ENCODE results near the gene CSMD2. TPM values are rescaled to one million over a fixed set of nuclear protein-coding genes. Genes with fewer than 3 reads are reported as not detected.

CSMD2 gene
- total and polyA plus RNA-seq, 2 donors from 2014 or later = 0.47 TPM; not detected in 1

DNA sequence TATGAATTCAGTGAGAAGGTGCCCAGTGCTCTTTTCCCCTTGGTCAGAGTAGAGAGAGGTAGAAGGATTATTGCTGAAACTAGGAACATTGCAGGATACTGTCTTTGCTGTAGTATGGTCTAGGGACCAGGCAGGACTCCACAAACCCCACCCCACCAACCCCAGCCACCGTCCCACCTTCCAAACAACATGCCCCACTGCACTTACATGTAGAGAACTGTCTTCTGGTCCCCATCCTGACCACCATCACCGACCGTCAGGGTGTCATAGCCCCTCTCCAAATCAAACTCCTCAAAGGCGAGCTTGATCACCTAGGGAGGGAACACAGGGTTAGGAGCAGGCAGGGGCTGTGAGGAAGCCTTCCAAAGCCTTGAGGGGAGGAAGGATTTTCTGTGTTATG, 372.8 kb downstream of the CSMD2 start:
- H3K9ac ChIP-seq (ENCODE audit: low read length in 3 of 3) = no peak overlapping the region
- intact Hi-C loops (cut with DNase I) = no loop called here
- no peak for TF ChIP-seq CTCF (IDR thresholded peaks at IDR 0.05; ENCODE audit: borderline replicate concordance, extremely low read depth, insufficient read depth)
- DNase-seq = no peak
- FAIRE-seq = no peak
- no peaks in the 10 kb centered on the region for H3K36me3 ChIP-seq (ENCODE audit: control insufficient read depth in 2 of 3, insufficient read depth in 3 of 3, low read length in 3 of 3)
- H3K27ac ChIP-seq (ENCODE audit: low read depth in 2 of 2, low read length in 2 of 2) = no peak overlapping the region
- peaks cover 0 to 11% (median 0%) of the 10 kb centered on the region in 3 donors for H3K9me3 ChIP-seq (ENCODE audit: control insufficient read depth in 2 of 3, insufficient read depth in 1 of 3, low read length in 3 of 3)
- no peak overlapping the region for H3K4me3 ChIP-seq (ENCODE audit: low read length in 3 of 3)
- no peaks in the 10 kb centered on the region for H3K27me3 ChIP-seq (ENCODE audit: control insufficient read depth, insufficient read depth, low read length)
- H3K4me1 ChIP-seq (ENCODE audit: control insufficient read depth in 2 of 3, insufficient read depth in 2 of 3, low read depth in 1 of 3, low read length in 3 of 3) = no peaks in the 10 kb centered on the region

DNA sequence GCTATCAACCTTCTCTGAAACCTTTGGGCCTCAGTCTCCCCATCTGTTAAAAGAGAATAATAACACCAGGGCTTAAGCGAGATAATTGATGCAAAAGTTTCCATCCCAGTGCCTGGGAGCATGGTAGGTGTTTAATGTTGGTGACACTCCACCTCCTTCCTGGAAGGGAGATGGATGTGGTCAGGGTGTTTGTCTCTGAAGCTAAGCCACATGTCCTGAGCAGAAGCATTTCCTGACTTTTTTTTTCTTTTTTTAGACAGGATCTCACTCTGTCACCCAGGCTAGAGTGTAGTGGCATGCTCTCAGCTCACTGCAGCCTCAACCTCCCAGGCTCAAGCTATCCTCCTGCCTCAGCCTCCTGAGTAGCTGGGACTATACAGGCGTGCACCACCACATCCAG, 373.8 kb downstream of the CSMD2 start:
- H3K9ac ChIP-seq (ENCODE audit: low read length in 3 of 3) = no peak overlapping the region
- H3K27ac ChIP-seq (ENCODE audit: low read depth in 2 of 2, low read length in 2 of 2) = no peak overlapping the region
- no peak overlapping the region for H3K4me3 ChIP-seq (ENCODE audit: low read length in 3 of 3)
- H3K36me3 ChIP-seq (ENCODE audit: control insufficient read depth in 2 of 3, insufficient read depth in 3 of 3, low read length in 3 of 3) = no peaks in the 10 kb centered on the region
- FAIRE-seq (no peak), DNase-seq (no peak)
- no peaks in the 10 kb centered on the region for H3K27me3 ChIP-seq (ENCODE audit: control insufficient read depth, insufficient read depth, low read length)
- intact Hi-C loops (cut with DNase I) = no loop called here
- no peaks in the 10 kb centered on the region for H3K4me1 ChIP-seq (ENCODE audit: control insufficient read depth in 2 of 3, insufficient read depth in 2 of 3, low read depth in 1 of 3, low read length in 3 of 3)
- TF ChIP-seq CTCF (IDR thresholded peaks at IDR 0.05; ENCODE audit: borderline replicate concordance, extremely low read depth, insufficient read depth) = no peak
- H3K9me3 ChIP-seq (ENCODE audit: control insufficient read depth in 2 of 3, insufficient read depth in 1 of 3, low read length in 3 of 3) = peaks cover 0 to 7% (median 0%) of the 10 kb centered on the region in 3 donors

GRCh38 chr1:33790577-33790976, 374.5 kb downstream of the CSMD2 start:
- no peak overlapping the region for H3K27ac ChIP-seq (ENCODE audit: low read depth in 2 of 2, low read length in 2 of 2)
- H3K9me3 ChIP-seq (ENCODE audit: control insufficient read depth in 2 of 3, insufficient read depth in 1 of 3, low read length in 3 of 3) = peaks cover 0 to 3% (median 0%) of the 10 kb centered on the region in 3 donors
- intact Hi-C loops (cut with DNase I) = no loop called here
- H3K27me3 ChIP-seq (ENCODE audit: control insufficient read depth, insufficient read depth, low read length) = no peaks in the 10 kb centered on the region
- no peak overlapping the region for H3K4me3 ChIP-seq (ENCODE audit: low read length in 3 of 3)
- H3K36me3 ChIP-seq (ENCODE audit: control insufficient read depth in 2 of 3, insufficient read depth in 3 of 3, low read length in 3 of 3) = no peaks in the 10 kb centered on the region
- FAIRE-seq (no peak), DNase-seq (no peak)
- no peak for TF ChIP-seq CTCF (IDR thresholded peaks at IDR 0.05; ENCODE audit: borderline replicate concordance, extremely low read depth, insufficient read depth)
- H3K4me1 ChIP-seq (ENCODE audit: control insufficient read depth in 2 of 3, insufficient read depth in 2 of 3, low read depth in 1 of 3, low read length in 3 of 3) = no peaks in the 10 kb centered on the region
- H3K9ac ChIP-seq (ENCODE audit: low read length in 3 of 3) = no peak overlapping the region

DNA sequence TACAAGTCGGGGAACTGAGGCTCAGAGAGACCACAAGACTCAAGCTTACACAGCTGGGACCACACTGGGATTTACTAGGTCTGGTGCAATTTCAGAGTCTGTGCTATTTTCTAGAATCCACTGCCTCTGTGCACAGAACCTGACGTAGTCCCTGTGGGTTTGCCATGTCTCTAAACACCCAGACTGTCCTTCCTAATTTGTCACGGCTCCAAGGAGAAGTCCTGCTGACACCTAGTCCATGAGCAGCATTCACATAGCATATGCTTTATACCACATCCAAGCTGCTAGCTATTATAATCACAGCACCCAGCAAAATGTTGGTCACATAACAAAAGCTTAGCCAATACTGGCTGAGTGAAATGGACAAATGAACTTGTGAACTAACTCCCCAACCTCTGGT, 380.2 kb downstream of the CSMD2 start:
- no peak for TF ChIP-seq CTCF (IDR thresholded peaks at IDR 0.05; ENCODE audit: borderline replicate concordance, extremely low read depth, insufficient read depth)
- Histone ChIP-seq H3K36me3 (ENCODE audit: control insufficient read depth in 2 of 3, insufficient read depth in 3 of 3, low read length in 3 of 3) (no peaks in the 10 kb centered on the region), H3K9me3 (ENCODE audit: control insufficient read depth in 2 of 3, insufficient read depth in 1 of 3, low read length in 3 of 3) (no peaks in the 10 kb centered on the region), H3K4me3 (ENCODE audit: low read length in 3 of 3) (no peak overlapping the region), H3K27ac (ENCODE audit: low read depth in 2 of 2, low read length in 2 of 2) (no peak overlapping the region), H3K9ac (ENCODE audit: low read length in 3 of 3) (no peak overlapping the region), H3K27me3 (ENCODE audit: control insufficient read depth, insufficient read depth, low read length) (no peaks in the 10 kb centered on the region), H3K4me1 (ENCODE audit: control insufficient read depth in 2 of 3, insufficient read depth in 2 of 3, low read depth in 1 of 3, low read length in 3 of 3) (no peaks in the 10 kb centered on the region)
- intact Hi-C loops (cut with DNase I) = no loop called here
- FAIRE-seq (no peak), DNase-seq (no peak)

Measured in kidney (tissue), 14 donors.